GM03348 (cell line): Measurements from ENCODE around the gene OOSP2.
"Not testable (repeated sequence)": the region's sequence is repeated elsewhere in the genome, so short reads cannot be mapped to it uniquely, and the experiment has no call there.

Source experiments
- DNase-seq: peaks from one replicate; pipeline ENCODE4 v3.0.0; 2012; ENCODE audit warnings: low spot score

Gene OOSP2

GRCh38 chr11:60040109-60040508 is at the start of gene OOSP2:
OOSP2 (plus strand) TSS chr11:60040409; CDS start chr11:60040460, 51 bp downstream.
- no peak for DNase-seq

- no peak for DNase-seq
These were observed 49.8 kb upstream of the OOSP2 start for GRCh38 chr11:59990421-59990820.

- no peak for DNase-seq
These were observed 47.8 kb upstream of the OOSP2 start for GRCh38 chr11:59992425-59992824.

- no peak for DNase-seq
These were observed 42.4 kb upstream of the OOSP2 start for GRCh38 chr11:59997800-59998199.

GRCh38 chr11:59999691-60000090 is 40.5 kb upstream of the OOSP2 start:
- DNase-seq = no peak

- no peak for DNase-seq
These were observed 36.5 kb upstream of the OOSP2 start for GRCh38 chr11:60003729-60004128.

GRCh38 chr11:60005360-60005759 is 34.8 kb upstream of the OOSP2 start:
- no peak for DNase-seq

- no peak for DNase-seq
These were observed 23.3 kb upstream of the OOSP2 start, which contains the start of gene OOSP4B for GRCh38 chr11:60016881-60017280. OOSP4B (plus strand) TSS chr11:60017181.

GRCh38 chr11:60018058-60018457 is 22.2 kb upstream of the OOSP2 start:
- no peak for DNase-seq

GRCh38 chr11:60020376-60020775 is 19.8 kb upstream of the OOSP2 start:
- DNase-seq = not testable (repeated sequence)

GRCh38 chr11:60029015-60029632 is 11.1 kb upstream of the OOSP2 start:
- no peak for DNase-seq

GRCh38 chr11:60050422-60050821 is 10.2 kb downstream of the OOSP2 start:
- not testable (repeated sequence) for DNase-seq

GRCh38 chr11:60050839-60051238 is 10.6 kb downstream of the OOSP2 start:
- not testable (repeated sequence) for DNase-seq

- no peak for DNase-seq
These were observed 16.2 kb downstream of the OOSP2 start, which contains the start of gene MS4A3 for GRCh38 chr11:60056349-60056969. MS4A3 (plus strand) TSS chr11:60056665; CDS start chr11:60061161, 4,496 bp downstream.

GRCh38 chr11:60059052-60059451 is 18.8 kb downstream of the OOSP2 start:
- DNase-seq = no peak

- DNase-seq = no peak
These were observed 19.5 kb downstream of the OOSP2 start for GRCh38 chr11:60059521-60060240.

GRCh38 chr11:60064111-60064510 is 23.9 kb downstream of the OOSP2 start:
- no peak for DNase-seq

- no peak for DNase-seq
These were observed 25.6 kb downstream of the OOSP2 start for GRCh38 chr11:60065801-60066200.

- no peak for DNase-seq
These were observed 29.2 kb downstream of the OOSP2 start for GRCh38 chr11:60069450-60069849.

- not testable (repeated sequence) for DNase-seq
These were observed 31.4 kb downstream of the OOSP2 start for GRCh38 chr11:60071644-60072043.

GRCh38 chr11:60077216-60077817 is 37.1 kb downstream of the OOSP2 start:
- DNase-seq = no peak

- DNase-seq = no peak
These were observed 37.8 kb downstream of the OOSP2 start for GRCh38 chr11:60077981-60078380.

- no peak for DNase-seq
These were observed 38.5 kb downstream of the OOSP2 start for GRCh38 chr11:60078745-60079144.
